A673 (cell line): ENCODE data around the gene COA3.

Source experiments
- CTCF ChIP-seq: fragments of 300-800, 200-600 bp; sonication (generic); conservative IDR thresholded peaks from 2 replicates; pipeline ENCODE4 v1.5.1; 2017; ENCODE audit warnings: low read depth, mild to moderate bottlenecking, antibody characterized with exemption, low read length, moderate library complexity, mixed read lengths
- EZH2 ChIP-seq: fragments of 200-600 bp; sonication (generic); IDR thresholded peaks from 2 replicates; pipeline ENCODE4 v1.6.1; 2017; ENCODE audit warnings: borderline replicate concordance, low read depth, mild to moderate bottlenecking, mixed read lengths, antibody characterized with exemption, low read length; ENCODE audit not compliant: poor library complexity, severe bottlenecking

- no peak for TF ChIP-seq CTCF
- no peak for TF ChIP-seq EZH2
Observed at GRCh38 chr17:42833767-42834422, 35.4 kb upstream of the COA3 start.
